ENCODE measurements around the gene KLRF2.
"Not testable (repeated sequence)": the region's sequence is repeated elsewhere in the genome, so short reads cannot be mapped to it uniquely, and the experiment has no call there.

Gene KLRF2, protein sequence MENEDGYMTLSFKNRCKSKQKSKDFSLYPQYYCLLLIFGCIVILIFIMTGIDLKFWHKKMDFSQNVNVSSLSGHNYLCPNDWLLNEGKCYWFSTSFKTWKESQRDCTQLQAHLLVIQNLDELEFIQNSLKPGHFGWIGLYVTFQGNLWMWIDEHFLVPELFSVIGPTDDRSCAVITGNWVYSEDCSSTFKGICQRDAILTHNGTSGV

DNA sequence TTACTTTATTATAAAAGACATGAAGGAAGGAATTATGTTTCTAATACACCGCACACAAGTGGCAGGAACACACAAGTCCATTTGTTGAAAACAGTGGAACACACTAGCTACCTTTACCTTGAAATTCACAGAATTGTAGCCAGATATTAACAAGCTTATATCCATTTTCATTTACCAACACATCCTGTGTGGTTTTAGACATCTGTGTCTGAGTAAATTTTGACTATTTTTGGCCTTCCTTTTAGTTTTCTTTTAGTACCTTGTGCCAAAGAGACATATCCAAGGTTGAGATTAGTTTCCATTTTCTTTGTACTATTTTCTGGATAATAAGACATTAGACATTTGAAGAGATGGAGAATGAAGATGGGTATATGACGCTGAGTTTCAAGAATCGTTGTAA, at the start of gene KLRF2:
TSS of gene KLRF2 (plus strand) at position 244 of the 400 bp plus-strand sequence. CDS start at position 351, 107 bp downstream.
- DNase-seq (ENCODE audit: low read depth), result no peak

DNA sequence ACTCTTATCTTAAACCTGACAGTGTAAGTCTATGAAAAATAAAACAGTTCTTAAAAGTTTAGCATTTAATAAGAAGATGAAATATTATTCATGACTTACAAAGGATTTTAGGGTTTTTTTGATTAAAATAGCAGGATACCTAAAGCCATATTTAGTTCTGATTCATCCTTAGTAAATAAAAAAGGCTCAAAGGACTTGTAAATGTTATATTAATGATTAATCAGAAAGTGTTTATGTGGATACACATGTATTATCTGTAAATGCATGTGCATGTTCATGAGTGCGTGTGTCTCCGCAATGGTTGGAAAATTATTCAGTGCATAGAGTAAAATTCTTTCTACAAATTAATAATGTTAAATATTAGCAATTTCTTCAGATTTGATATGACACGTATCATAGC, 49.6 kb upstream of the KLRF2 start:
- DNase-seq (ENCODE audit: low read depth), result no peak

DNA sequence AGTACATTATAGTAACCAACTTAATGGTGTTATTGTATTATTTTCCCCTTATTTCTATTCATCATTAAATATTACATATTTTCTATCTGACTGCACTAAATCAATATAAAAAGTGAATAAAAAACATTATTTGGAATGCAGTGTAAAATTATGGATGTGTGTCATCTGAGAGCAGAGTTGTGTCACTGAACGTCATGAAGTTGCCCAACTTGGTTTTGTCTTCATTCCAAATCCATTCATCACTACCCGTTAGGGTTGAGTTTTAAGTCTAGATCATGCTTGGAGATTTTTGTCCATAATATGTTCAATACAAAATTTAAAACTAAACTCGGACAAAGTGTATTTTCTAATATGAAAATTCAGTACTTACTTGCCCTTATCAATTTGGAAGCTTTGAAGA, 37.9 kb upstream of the KLRF2 start:
- DNase-seq (ENCODE audit: low read depth), result no peak

DNA sequence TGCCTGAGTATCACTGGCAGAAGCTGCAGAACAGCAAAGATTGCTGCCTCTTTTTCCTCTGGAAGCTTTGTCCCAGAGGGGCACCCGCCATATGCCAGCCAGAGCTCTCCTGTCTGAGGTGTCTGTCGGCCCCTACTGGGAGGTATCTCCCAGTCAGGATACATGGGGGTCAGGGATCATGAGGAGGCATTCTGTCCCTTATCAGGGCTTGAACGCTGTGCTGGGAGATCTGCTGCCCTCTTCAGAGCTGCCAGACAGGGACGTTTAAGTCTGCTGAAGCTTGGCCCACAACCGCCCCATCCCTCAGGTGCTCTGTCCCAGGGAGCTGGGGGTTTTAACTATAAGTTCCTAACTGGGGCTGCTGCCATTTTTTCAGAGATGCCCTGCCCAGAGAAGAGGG, 32.4 kb upstream of the KLRF2 start:
- DNase-seq (ENCODE audit: low read depth), result no peak

DNA sequence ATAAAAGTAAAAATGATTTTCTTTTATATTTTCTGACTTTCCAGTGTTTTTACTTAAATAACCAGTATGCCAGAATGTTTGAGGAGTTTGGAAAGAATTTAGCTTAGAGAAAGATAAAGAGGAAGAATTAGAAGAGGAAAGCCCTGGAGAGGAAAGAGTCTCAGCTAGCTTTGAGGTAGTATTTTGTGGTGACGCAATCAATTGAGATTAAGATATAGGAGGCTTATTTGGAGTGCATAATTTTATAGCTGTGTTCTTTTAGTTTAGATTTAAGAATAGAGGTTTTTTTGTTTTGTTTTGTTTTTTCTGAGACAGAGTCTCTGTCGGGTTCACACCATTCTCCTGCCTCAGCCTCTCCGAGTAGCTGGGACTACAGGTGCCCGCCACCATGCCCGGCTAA, 30.2 kb upstream of the KLRF2 start:
- no peak for DNase-seq (ENCODE audit: low read depth)

DNA sequence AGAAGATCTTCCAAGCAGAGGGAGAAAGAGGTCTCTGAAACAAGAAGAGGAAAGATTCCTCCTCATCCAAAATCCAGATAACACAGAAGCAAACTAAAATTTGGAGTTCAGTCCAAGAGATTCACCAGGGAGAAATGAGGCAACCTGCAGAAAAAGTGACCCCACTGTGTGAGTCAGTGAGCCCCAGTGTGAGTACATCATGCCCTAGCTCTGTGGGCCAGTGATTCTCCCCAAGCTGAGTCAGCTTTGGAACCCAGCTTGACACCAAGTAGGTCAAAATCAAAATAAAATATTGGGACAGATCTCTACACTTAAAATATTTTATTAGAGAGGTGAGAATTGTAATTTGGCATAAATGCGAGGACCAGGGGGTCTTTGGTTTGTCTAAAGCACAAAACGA, 29.4 kb upstream of the KLRF2 start:
- no peak for DNase-seq (ENCODE audit: low read depth)

DNA sequence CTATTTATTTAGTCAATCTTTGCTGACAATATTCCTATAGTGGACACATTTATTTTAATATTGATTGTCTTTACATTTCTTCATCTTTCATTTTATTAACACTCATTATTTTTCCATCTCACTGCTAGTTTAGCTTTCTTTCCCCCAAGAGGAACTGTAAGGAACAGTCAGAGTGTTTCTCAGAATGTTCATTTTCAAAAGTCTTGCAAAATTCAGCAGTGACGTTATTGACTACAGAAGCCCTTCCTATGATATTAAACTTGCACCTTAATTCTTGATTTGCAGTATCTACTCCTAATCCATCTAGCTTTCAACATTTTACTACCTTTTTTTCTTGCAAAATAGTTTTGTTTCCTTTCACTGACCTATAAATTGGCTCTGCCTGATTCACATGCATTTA, 25.1 kb upstream of the KLRF2 start:
- no peak for DNase-seq (ENCODE audit: low read depth)

DNA sequence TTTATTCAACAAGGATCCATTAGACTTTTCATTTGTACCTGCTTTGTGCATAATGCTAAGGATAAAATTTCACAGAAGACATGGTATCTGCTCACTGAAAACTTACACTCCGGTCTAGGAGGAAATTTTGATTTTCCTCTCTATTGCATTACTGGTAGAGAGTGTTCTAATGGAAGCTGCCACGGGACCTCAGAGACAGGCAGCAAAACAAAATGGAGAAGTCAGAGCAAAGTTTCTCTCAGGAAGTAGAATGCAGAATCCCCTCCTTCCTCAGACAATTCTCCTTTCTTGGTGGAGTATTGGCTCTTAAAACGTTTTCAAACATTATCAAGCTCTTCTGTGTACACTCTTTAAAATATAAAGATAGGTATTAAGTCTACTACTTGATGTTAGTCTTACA, 24.4 kb upstream of the KLRF2 start:
- no peak for DNase-seq (ENCODE audit: low read depth)

DNA sequence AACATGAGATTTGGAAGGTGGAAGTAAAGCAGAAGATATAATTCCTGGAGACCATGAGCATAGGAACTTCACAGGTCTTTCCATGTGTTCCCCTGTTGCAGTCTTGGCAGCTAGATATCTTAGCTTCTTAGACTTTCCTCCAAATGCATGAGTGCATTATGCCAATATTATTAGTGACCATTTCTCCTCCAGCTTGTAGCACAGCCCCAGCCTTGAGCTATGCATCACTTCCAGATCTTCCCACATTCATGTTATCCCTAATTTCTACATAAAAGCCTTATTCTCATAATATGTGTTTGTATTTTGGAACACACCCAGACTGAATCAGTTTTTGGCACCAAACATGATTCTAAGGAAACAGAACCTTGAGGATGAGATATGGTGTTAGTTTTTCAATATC, 23.2 kb upstream of the KLRF2 start:
- DNase-seq (ENCODE audit: low read depth), result no peak

DNA sequence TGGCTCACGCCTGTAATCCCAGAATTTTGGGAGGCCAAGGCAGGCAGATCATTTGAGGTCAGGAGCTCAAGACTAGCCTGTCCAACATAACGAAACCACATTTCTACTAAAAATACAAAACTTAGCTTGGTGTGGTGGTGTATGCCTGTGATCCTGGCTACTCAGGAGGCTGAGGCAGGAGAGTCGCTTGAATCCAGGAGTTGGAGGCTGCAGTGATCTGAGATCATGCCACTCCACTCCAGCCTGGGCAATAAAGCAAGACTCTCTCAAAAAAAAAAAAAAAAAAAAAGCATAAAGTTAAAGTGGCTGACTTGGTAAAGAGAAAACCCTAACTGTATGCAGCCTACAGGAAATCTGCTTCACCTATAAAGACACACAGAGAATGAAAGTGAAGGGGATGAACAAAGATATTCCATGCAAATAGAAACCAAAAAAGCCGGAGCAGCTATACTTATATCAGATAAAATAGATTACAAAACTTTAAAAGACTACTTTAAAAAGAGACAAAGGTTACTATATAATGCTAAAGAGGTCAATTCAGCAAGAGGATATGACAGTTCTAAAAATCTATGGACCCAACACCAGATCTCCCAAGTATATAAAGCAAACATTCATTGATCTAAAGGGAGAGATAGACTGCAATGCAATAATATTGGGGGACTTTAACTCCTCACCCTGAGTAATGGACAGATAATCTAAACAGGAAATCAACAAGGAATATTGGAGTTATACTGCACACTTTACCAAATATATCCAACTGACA, 16.2 kb upstream of the KLRF2 start:
- DNase-seq (ENCODE audit: low read depth), result no peak

DNA sequence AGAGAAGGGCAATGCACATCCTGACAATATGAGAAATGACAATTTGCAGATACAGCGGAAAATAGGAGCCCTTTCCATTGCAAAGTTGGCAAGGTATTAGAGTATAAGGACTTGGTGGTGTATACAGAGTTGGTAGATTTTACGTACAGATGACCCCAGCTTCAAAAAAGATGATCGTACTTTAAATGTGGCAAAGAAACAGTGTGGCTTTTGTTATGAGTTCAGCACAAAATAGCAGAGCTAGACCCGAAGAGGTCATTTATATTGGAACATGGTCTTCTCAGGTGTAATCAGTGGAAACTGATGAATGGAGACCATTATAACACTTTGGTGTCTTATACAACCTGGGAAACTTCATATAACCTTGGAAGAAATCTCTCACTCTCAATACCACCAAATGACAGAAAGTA, 14.4 kb upstream of the KLRF2 start:
- no peak for DNase-seq (ENCODE audit: low read depth)

DNA sequence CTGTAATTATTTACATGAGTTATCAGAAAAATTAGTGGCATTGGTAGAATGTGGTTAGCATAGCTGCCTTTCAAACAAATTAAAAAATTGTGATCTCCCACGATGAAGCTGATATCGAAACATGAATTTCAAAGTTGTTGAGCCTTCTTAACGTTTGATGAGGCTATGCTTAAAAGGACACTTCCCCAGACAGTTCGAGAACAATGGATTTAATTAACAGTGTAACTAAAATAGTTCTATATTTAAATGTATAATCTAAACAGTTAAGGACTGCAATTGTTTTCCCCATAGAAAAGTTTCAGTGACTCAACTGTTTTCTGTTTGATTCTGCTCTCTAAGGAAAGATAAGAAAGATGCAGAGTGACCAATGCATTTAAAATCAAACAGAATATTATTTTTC, 13.8 kb upstream of the KLRF2 start:
- DNase-seq (ENCODE audit: low read depth), result no peak

DNA sequence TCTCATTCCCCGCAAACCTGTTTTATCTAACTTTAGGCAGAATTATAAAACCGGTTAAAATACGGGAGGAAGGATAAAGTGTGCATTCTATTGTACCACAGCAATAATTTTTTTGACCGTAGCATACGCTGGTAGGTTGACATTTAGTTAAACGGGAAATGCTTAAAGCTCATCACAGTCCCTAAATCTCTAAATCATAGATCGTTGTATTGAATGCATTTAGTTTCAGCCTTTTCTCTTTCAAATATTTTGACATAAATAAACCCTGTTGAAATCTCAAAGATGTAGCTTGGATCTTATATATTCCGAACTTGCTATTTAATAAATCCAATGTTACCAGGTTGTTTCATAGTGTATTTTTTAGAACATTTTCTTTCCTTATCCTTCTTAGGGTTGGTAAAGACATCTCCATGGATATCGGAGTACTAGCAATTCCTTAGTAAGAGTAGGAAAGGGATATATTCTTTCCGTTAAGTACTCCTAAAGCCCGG, 12.9 kb upstream of the KLRF2 start:
- DNase-seq (ENCODE audit: low read depth), result no peak

DNA sequence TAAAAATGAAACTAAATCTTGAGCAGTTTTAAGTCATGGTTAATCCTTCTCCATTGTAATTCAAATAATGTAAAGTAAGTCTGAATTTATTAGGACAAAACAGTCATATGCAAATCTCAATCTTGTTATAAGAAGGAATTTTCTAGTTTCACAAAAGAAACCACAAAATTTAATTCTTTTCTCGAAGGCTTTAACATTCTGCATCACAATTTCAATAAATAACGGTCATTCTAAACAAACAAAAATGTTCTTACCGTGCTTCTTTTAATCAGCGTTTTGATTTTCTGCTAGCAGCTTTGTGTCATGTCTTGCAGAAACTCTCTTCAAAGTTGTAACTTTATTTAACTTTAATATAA, 12.4 kb upstream of the KLRF2 start:
- DNase-seq (ENCODE audit: low read depth), result no peak

DNA sequence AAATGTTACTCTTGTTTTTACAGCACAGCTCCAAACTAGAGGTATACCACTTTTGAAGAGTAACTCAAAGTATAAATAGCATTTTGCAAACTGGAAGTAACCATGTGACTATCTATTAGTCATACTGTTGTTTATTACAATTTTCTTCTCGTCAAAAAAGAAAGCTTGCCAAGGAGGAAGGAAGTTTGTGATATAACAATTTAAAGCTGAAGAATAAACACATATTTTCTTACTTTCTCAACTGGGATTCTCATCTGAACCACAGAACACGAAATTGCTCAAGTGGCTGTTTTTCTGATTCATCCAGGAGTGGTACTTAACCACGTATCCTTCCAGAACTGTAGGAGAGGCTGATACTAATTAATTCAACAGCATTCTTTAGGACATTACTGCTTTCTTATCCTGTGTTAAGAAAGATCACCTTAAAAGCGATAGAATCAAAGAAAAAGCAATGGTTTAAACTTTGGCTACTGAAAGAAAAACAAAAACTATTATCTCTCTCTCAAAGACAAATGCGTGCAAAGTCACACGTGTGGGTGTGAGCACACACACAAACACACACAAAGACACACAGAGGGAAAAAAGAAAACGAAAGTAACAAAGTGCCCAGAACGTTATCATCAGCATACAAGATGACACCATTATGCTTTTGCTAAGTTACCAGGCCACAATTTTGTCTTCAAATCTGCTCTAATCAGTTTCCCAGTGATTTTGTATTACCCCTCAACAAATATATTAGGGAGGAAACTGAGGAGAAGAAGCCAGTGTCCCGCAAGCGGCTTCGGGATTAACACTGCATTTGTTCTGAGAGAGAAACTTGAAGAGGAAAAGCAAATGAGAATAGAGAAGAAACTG, 11.8 kb upstream of the KLRF2 start, which contains the start of gene CLEC2B:
TSS of gene CLEC2B (minus strand) at position 48 of the 855 bp plus-strand sequence.
- DNase-seq (ENCODE audit: low read depth), result no peak

DNA sequence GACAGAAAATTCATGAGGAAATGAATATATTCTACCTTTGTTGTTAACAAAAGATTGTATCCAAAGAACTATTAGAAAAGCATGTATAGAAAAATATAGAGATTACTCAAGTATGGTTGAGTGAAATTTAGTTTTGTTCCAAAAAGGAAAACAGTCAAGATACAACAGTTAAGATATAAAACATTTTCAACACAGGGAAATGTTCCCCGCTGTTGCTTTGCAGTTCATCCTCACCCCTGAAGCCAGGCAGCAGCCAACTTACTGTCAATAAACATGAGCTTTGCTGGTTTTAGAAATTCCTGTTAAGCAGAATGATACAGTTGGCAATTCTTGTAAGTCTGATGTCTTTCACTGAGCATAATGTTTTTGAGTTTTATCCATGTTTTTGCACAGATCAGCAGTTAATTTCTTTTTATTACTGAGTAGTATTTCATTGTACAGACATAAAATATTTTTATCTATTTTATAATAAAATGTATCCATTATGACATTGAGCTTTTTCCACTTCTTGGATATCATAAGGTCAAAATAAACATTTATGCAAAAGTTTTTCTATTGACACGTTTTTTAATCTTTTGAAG, 10.9 kb upstream of the KLRF2 start:
- DNase-seq (ENCODE audit: low read depth), result no peak

DNA sequence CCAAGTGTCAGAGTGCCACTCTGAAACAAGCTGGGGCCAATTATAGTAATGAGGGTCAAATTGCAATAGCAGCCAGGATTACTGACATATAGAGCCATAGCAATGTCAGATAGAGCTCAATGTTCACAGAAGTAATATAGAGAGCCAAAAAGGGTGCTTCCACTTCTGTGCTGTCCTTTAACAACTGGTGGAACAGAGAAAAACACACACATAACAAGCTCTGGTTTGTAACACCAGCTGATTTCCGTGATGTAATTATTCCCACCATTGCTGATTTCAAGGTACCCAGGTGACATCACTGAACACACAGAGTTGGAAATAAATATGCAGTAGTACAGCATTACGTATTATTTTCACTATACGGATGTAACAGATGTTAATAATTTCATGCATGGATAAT, 9.1 kb upstream of the KLRF2 start:
- DNase-seq (ENCODE audit: low read depth), result no peak

DNA sequence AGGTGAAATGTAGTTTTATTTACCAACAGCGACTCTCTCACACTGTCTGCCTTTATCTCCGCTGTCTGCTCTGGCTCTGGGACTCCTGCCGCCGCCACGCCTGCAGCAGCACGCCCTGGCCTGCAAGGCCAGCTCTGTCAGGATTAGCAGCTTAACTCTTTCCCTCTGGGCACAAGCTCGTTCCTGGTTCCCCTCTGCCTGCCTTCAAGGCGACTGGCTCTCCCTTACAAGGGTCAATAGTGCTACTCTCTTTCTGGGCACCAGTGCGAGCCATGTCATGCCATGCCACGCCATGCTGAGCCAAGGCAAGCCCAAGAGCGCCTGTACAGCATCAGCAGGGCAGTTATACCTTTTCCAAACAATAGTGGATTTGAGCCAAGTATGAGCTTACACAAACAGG, 8.5 kb upstream of the KLRF2 start:
- DNase-seq (ENCODE audit: low read depth), result no peak

DNA sequence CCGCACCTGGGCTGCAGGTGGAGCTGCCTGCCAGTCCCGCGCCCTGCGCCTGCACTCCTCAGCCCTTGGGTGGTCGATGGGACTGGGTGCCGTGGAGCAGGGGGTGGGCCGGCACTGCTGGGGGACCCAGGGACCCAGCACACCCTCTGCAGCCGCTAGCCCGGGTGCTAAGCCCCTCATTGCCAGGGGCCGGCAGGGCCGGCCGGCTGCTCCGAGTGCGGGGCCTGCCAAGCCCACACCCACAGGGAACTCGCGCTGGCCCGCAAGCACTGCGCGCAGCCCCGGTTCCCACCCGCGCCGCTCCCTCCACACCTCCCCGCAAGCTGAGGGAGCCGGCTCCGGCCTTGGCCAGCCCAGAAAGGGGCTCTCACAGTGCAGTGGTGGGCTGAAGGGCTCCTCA, 5.2 kb upstream of the KLRF2 start:
- DNase-seq (ENCODE audit: low read depth), result not testable (repeated sequence)

DNA sequence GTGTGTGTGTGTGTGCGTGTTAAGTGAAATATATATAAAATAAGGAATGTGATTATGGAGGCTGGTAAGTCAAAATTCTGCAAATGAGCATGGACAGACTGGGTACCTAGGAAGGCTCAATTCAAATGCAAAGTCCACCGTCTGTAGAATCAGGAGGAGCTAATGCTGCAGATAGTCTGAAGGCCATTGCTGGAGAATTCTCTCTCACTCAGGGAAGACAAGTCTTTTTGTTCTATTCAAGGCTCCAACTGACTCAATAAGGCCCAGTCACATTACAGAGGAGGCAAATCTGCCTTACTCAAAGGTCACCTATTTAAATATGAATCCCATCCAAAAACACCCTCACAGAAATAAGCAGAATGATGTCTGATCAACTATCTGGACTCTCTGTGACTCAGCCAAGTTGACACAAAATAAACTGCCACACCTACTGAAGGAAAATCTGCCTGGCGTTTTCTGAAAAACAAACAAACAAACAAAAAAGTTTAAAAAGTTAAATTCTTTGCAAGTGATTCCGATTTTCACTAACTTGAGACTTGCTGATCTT, 684 bp upstream of the KLRF2 start:
- DNase-seq (ENCODE audit: low read depth), result no peak

DNA sequence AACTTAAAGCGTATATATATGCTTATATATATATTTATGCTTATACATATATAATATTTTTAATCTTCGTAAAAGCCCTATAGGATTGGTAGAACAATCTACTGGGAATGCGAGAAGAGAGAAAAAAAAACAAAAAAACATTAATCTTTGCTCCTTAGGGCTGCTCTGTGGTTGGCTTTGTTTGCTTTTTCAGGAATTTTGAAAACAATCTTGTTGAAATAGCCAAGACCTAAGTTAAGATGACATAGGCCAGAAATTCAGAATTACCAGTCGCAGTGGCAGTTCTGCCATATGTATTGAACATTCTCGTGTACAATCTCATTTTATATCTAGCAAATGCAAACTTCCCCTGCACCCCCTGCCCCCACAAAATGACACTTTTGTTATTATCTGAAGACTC, 699 bp downstream of the KLRF2 start:
- DNase-seq (ENCODE audit: low read depth), result no peak

DNA sequence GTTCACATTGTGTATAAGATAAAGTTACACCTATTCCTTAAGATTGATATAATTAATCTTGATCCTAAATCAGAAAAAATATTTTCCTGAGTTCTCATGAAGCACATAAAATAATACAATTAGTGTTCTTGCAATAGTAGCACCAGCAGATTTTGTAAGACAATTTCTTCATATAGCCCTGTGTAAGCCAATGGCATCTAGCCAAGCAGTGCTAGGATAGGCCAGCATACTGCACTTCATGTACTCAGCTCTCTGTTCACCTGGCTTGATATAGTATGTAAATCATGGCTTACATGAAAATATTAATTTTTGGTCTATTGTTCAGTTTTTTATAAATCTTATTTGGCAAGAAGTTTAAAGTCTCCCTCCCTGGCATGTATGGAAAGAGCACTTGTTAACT, 1.9 kb downstream of the KLRF2 start:
- no peak for DNase-seq (ENCODE audit: low read depth)

Measured in T-helper 22 cell (primary cell).